ENCODE data around the gene AGO3. TPM values are rescaled to one million over a fixed set of nuclear protein-coding genes. Genes with fewer than 3 reads are reported as not detected.
"Not testable (repeated sequence)": the region's sequence is repeated elsewhere in the genome, so short reads cannot be mapped to it uniquely, and the experiment has no call there.

AGO3 gene
- total RNA-seq, 4 donors from 2014 or later = 21.2 to 48.5 (median 31.6) TPM

- no peaks in the 10 kb centered on the region for H3K9me3 ChIP-seq
- H3K36me3 ChIP-seq = peaks cover 18 to 22% of the 10 kb centered on the region in 2 donors
- no peak overlapping the region for H3K4me3 ChIP-seq (replicated peaks in 1 of 3)
- 83 to 97% methylated on average over 2 of the region's 2 CpGs for WGBS, 2 donors
- TF ChIP-seq CTCF (IDR thresholded peaks at IDR 0.05) (no peak), POLR2A (IDR thresholded peaks at IDR 0.05) (no peak)
- intact Hi-C loops (cut with DNase I) = no loop called here
- H3K4me1 ChIP-seq = no peaks in the 10 kb centered on the region
- no peak for DNase-seq
- no peaks in the 10 kb centered on the region for H3K27me3 ChIP-seq
- no peak overlapping the region for H3K27ac ChIP-seq
Observed at GRCh38 chr1:36014722-36015220, 83.9 kb downstream of the AGO3 start.

GRCh38 chr1:36016686-36017085, 85.8 kb downstream of the AGO3 start:
- 90 to 93% methylated on average over 2 of the region's 2 CpGs for WGBS, 2 donors

GRCh38 chr1:36023098-36023769, 92.3 kb downstream of the AGO3 start:
- H3K4me1 ChIP-seq = no peaks in the 10 kb centered on the region
- peaks cover 7 to 19% of the 10 kb centered on the region in 2 donors for H3K36me3 ChIP-seq
- H3K4me3 ChIP-seq (replicated peaks in 1 of 3) = no peak overlapping the region
- DNase-seq = no peak
- no peak for TF ChIP-seq CTCF (IDR thresholded peaks at IDR 0.05)
- no peak for TF ChIP-seq POLR2A (IDR thresholded peaks at IDR 0.05)
- H3K27ac ChIP-seq = no peak overlapping the region
- 89 to 93% methylated on average over 5 of the region's 5 CpGs for WGBS, 2 donors
- no peaks in the 10 kb centered on the region for H3K27me3 ChIP-seq
- intact Hi-C loops (cut with DNase I) = no loop called here
- no peaks in the 10 kb centered on the region for H3K9me3 ChIP-seq

More at GRCh38 chr1:36016686-36017085, 85.8 kb downstream of the AGO3 start:
- peaks cover 20 to 22% of the 10 kb centered on the region in 2 donors for H3K36me3 ChIP-seq
- H3K4me1 ChIP-seq = no peaks in the 10 kb centered on the region
- H3K27me3 ChIP-seq = no peaks in the 10 kb centered on the region
- H3K9me3 ChIP-seq = no peaks in the 10 kb centered on the region
- TF ChIP-seq CTCF (IDR thresholded peaks at IDR 0.05) = no peak
- no peak for TF ChIP-seq POLR2A (IDR thresholded peaks at IDR 0.05)
- no peak overlapping the region for H3K4me3 ChIP-seq (replicated peaks in 1 of 3)
- DNase-seq = no peak
- intact Hi-C loops (cut with DNase I) = no loop called here
- H3K27ac ChIP-seq = no peak overlapping the region

GRCh38 chr1:36024024-36024423, 93.1 kb downstream of the AGO3 start:
- H3K36me3 ChIP-seq = peaks cover 7 to 22% of the 10 kb centered on the region in 2 donors
- H3K27ac ChIP-seq; H3K9me3 ChIP-seq; intact Hi-C loops (cut with DNase I); H3K4me1 ChIP-seq; DNase-seq; H3K4me3 ChIP-seq (replicated peaks in 1 of 3); H3K27me3 ChIP-seq: not testable (repeated sequence)
- 97% methylated on average over 3 of the region's 3 CpGs for WGBS, 2 donors

- Histone ChIP-seq H3K4me1 (no peaks in the 10 kb centered on the region), H3K9me3 (no peaks in the 10 kb centered on the region), H3K27me3 (no peaks in the 10 kb centered on the region), H3K27ac (no peak overlapping the region), H3K4me3 (replicated peaks in 1 of 3) (no peak overlapping the region), H3K36me3 (peaks cover under 1 to 19% of the 10 kb centered on the region in 2 donors)
- DNase-seq = no peak
- TF ChIP-seq CTCF (IDR thresholded peaks at IDR 0.05) (no peak), POLR2A (IDR thresholded peaks at IDR 0.05) (no peak)
- intact Hi-C loops (cut with DNase I) = no loop called here
- 95 to 98% methylated on average over 1 of the region's 1 CpG for WGBS, 2 donors
Observed at GRCh38 chr1:36024847-36025246, 93.9 kb downstream of the AGO3 start.
